ENCODE results near the gene MTHFSD.

Gene MTHFSD

GRCh38 chr16:86546638-86547013 lies 8.4 kb downstream of the MTHFSD start:
- DNase-seq = no peak

- DNase-seq = no peak
Observed at GRCh38 chr16:86545954-86546637, 8.9 kb downstream of the MTHFSD start.

- no peak for DNase-seq
Observed at GRCh38 chr16:86545481-86545880, 9.6 kb downstream of the MTHFSD start.

GRCh38 chr16:86542756-86543750 lies 12.0 kb downstream of the MTHFSD start:
- no peak for DNase-seq

- DNase-seq = no peak
Observed at GRCh38 chr16:86541560-86541959, 13.5 kb downstream of the MTHFSD start.

- DNase-seq = no peak
Observed at GRCh38 chr16:86540894-86541293, 14.1 kb downstream of the MTHFSD start.

- no peak for DNase-seq
Observed at GRCh38 chr16:86538196-86538780, 16.7 kb downstream of the MTHFSD start.

GRCh38 chr16:86537486-86537885 lies 17.5 kb downstream of the MTHFSD start:
- DNase-seq = no peak

- no peak for DNase-seq
Observed at GRCh38 chr16:86536621-86537020, 18.4 kb downstream of the MTHFSD start.

GRCh38 chr16:86534779-86535615 lies 20.0 kb downstream of the MTHFSD start:
- DNase-seq = no peak

GRCh38 chr16:86533767-86534351 lies 21.2 kb downstream of the MTHFSD start:
- no peak for DNase-seq

GRCh38 chr16:86533076-86533475 lies 22.0 kb downstream of the MTHFSD start:
- no peak for DNase-seq

GRCh38 chr16:86532526-86532815 lies 22.6 kb downstream of the MTHFSD start:
- no peak for DNase-seq

- DNase-seq = no peak
Observed at GRCh38 chr16:86531641-86532525, 23.2 kb downstream of the MTHFSD start.

- no peak for DNase-seq
Observed at GRCh38 chr16:86531191-86531545, 23.9 kb downstream of the MTHFSD start.

- DNase-seq = no peak
Observed at GRCh38 chr16:86530251-86531190, 24.5 kb downstream of the MTHFSD start.

GRCh38 chr16:86529160-86529559 lies 25.9 kb downstream of the MTHFSD start:
- DNase-seq = no peak

GRCh38 chr16:86528061-86528929 lies 26.7 kb downstream of the MTHFSD start:
- no peak for DNase-seq

- DNase-seq = no peak
Observed at GRCh38 chr16:86527366-86527765, 27.7 kb downstream of the MTHFSD start.

Measured in CD4-positive, alpha-beta T cell treated with Interferon gamma for 1 hour (primary cell).